Subcutaneous adipose tissue (tissue), 4 donors: ENCODE results near the gene MFF. TPM values are rescaled to one million over a fixed set of nuclear protein-coding genes. Genes with fewer than 3 reads are reported as not detected.

Experiments
- CTCF ChIP-seq: fragments of 450-650 bp; IDR thresholded peaks from one replicate; pipeline ENCODE4 v1.5.1; 2016; ENCODE audit warnings: low read depth, mild to moderate bottlenecking, control low read depth, antibody characterized with exemption, moderate library complexity
- total RNA-seq, 4 donors: library from RNA; depleted of rRNA; stranded (reverse); fragments of >200 nt; gene quantifications; one replicate each; pipeline ENCODE4 v1.1.0, GENCODE V29; 2016

MFF gene
- total RNA-seq, 4 donors from 2014 or later, result 90.9 to 135 (median 98.8) TPM

- no peak for TF ChIP-seq CTCF
These were observed 10.7 kb downstream of the MFF start for GRCh38 chr2:227335713-227336112.

GRCh38 chr2:227337442-227337841 lies 12.4 kb downstream of the MFF start:
- no peak for TF ChIP-seq CTCF

- TF ChIP-seq CTCF, result no peak
These were observed 14.1 kb downstream of the MFF start for GRCh38 chr2:227339098-227339599.

GRCh38 chr2:227340106-227340505 lies 15.1 kb downstream of the MFF start:
- no peak for TF ChIP-seq CTCF

GRCh38 chr2:227341553-227341952 lies 16.5 kb downstream of the MFF start:
- TF ChIP-seq CTCF, result no peak

GRCh38 chr2:227344231-227344630 lies 19.2 kb downstream of the MFF start:
- no peak for TF ChIP-seq CTCF

GRCh38 chr2:227347117-227347516 lies 22.1 kb downstream of the MFF start:
- no peak for TF ChIP-seq CTCF
